AG20443 (cell line): Measurements from ENCODE around the gene CDC42EP5.
A peak's percentile ranks its signal among the peaks of the same experiment; 100 is the strongest.

ENCODE experiments used
- DNase-seq: peaks from one replicate; pipeline ENCODE4 v3.0.0; 2012; ENCODE audit warnings: low spot score, mixed read lengths

CDC42EP5 gene

GRCh38 chr19:54426291-54426931, 46.7 kb downstream of the CDC42EP5 start:
- peak; percentile 8 for DNase-seq

DNA sequence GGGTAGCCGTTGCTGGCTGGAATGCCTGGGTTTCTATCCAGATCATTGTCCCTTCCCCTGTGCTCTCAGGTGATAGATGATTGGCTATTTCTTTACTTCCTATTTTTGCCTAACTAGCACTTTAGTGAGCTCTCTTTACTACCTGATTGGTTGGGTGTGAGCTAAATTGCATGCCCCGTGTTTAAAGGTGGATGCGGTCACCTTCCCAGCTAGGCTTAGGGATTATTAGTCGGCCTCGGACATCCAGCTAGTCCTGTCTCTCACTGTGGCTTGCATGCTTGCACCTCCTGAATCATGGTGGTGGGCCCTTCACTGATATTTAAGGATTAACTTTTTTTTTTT, 47.7 kb downstream of the CDC42EP5 start:
- no peak for DNase-seq

DNA sequence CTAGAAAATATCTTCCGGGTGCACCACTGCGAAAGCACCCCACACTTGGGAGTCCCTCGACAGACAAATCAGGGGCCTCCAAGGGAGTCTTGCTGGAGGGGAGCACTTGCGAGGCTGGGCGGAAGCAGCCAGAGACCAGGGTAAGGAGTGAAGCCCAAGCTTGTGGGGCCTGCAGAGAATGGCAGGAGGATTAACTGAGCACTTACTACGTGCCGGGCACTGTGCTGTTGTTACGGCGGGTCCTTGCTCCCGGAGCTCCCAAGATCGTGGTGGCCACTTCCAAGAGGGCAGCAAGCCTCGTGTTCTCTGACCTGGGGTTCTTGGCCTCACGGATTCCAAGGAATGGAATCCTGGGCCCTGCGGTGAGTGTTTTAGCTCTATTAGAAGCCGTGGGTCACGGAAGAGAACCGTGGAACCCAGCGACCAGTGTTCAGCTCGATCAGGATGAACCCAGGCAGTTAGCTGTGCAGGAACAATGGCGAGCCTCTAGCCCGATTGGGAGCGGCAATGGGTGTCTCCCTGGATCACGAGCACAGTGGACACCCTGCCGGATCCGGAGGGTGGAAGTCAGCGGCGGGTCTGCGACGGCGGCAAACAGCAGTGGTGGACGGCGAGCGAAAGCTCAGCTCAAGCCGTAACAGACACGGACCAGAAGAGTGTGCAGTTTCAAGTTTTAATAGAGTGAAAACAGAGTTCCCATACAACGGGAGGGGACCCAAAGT, 48.3 kb downstream of the CDC42EP5 start:
- DNase-seq = no peak

GRCh38 chr19:54424201-54424600, 48.9 kb downstream of the CDC42EP5 start:
- no peak for DNase-seq

DNA sequence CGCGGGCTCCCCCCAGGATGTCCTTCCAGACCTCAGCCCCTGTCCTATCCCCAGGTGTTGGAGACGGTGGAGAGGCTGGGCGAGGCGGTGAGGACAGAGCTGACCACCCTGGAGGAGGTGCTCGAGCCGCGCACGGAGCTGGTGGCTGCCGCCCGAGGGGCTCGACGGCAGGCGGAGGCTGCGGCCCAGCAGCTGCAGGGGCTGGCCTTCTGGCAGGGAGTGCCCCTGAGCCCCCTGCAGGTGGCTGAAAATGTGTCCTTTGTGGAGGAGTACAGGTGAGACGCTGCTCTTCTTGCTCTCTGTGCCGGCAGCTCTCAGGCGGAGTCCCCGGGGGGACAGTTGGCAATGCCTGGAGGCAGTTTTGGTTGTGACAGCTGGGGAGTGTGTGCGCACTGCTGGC, 51.0 kb downstream of the CDC42EP5 start:
- peak; percentile 7 for DNase-seq

DNA sequence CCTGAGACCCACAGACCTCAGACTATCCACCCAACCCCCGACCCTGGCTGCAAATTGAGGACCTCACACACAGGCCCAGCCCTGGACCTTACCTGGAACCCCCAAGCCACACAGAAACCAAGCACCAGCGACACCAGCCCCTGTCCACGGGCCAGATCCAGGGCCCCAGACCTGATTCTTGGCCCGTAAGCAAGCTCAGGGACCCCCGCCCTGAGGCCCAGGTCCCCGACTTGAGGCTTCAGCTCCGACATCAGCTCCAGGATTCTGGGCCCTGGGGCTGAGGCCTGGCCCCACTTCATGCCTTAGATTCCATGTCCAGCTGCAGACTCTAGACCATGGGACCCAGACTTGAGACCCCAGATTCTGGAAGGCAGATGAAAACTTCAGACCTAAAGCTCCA, 51.6 kb downstream of the CDC42EP5 start:
- peak; percentile 5 for DNase-seq

DNA sequence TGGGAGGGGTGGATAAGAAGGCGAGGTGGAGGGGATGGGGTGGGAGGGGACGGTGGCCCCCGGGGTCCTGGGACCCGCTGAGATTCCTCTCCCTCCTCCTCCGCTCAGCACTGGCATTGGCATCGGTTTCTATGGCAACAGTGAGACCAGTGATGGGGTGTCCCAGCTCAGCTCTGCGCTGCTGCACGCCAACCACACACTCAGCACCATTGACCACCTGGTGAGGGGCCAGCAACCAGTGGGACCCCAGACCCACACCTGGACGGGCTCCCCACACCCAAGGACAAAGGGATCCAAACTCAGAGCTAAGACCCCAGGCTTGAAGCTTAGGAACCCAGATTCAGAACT, 52.0 kb downstream of the CDC42EP5 start:
- DNase-seq = no peak

DNA sequence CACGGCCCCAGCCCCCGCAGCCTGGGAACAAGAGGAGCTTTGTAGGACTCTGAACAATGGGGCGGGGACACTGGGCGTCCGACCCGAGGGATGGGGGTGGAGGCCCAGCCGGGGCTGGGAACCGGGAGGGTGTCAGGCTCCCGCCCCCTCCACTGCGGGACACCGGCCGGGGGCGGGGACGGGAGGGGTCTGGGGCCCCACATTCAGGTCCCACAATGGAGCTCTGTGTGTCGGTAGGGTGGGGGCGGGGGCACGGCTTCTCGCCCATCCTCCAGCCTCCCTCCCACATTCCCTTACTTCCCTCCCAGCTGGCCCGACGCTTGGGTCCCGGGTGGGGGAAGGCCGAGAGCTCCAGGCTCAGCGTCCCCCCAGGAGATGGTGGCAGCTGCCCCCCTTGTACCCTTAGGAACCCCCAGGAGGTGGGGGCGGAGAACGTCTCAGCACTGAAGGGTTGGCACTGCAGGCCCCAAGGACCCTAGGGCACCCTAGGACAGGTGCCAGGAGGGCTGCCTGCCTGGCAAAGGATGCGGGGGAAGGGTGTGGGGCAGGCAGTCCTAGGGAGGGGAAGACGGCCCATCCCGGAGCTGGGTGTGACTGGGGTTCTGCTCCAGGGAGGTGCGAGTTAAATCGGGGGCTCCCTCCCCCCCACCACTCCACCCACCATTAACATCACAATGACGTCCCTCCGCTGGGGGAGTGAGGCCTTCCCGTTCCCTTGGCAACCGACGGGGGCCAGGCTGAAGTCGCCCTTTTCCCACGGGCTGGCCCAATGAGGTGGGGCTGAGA, 52.5 kb downstream of the CDC42EP5 start:
- DNase-seq = peak; percentile 37

DNA sequence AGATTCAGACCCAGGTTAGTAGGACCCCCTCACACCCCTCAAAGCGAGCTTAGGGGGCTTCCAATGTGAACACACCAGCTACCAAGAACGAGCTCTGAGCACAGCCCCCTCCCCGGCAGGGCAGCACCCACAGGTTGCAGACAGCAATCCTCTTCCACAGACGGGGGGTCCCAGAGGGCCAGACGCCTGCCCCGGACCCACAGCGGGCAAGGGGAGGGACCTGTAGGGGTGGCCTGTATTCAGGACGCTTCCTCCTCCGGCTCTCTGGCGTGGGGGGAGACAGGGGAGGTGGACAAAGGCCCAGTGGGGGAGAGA, 53.1 kb downstream of the CDC42EP5 start:
- DNase-seq = peak; percentile 15

- DNase-seq = peak; percentile 6
Measured at GRCh38 chr19:54418930-54419800, 53.9 kb downstream of the CDC42EP5 start.

DNA sequence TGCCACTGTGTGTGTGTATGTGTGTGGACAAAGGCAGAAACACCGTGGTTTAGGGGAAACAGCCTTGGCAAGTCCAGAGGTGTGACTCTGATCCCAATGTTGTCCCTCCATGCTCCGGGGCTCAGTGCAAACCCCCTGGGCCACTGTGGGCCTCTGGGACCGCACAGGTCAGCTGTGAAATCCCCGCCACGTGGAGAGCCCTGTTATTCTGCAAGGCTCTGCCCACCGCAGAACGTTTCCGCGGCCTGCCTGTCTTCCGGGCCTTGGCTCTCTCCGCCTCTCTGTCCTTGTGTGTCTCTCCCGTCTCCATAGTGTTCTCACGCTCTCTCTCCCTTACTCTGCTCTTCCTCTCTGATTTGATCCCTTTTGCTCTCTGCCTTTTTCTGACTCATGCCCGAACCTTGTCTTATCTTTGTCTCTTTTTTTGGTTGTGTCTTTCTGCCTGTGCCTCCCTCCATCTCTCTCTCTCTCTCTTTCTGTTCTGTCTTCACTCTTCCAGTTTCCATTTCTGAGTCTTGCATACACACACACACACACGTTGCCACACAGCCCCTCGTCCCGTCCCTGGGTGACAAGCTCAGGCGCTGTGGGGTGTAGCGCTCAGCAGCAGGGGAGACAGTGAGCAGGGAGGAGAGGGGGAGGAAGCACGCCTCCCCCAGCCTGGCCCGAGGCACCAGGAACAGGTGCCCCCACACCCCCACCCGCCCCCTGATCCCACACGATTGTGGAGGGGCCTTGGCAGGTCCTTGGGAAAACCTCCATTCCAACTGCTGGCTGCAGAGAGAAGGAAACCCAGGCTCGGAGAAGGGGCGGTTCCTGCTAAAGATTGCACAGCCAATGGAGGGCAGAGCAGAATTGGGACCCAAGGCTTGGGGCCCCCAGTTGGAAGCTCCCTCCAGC, 54.8 kb downstream of the CDC42EP5 start:
- peak; percentile 58 for DNase-seq

GRCh38 chr19:54416695-54417491, 56.2 kb downstream of the CDC42EP5 start:
- peak; percentile 16 for DNase-seq

DNA sequence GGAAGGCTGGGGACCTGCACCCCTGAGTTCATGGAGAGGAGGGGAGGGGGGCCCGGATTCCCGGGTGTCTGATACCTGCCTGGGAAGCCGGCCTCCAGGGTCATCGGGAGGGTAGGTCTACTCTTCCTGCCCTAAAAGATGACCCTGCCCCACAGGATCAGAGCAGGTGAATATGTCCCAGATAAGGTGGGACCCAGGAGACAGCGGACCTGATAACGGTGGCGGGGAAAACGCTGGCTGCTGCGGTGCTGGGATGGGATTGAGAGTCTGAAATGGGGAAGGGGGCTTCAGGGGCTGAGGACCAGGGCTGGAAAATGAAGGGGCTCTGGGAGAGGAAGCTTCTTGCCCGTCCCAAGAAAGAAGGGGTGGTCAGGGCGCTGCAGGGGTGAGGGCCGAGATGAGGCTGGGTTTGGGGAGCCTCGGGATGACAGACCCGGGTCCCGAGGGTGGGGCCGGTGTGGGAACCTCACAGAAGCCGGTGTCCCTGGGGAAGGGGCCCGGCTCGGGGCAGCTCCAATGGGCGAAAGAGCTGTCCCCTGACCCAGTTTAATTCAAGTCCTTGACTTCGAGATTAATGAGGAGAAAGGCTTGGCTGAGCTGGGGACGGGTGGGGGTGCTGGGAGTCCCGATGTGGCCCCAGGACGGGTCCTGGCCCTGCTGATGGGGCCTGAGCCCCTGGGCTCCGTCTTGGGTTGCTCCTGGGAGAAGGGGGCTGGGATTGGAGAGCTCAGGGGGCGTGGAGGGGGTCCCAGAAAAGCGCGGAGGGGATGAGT, 57.0 kb downstream of the CDC42EP5 start:
- peak; percentile 9 for DNase-seq

DNA sequence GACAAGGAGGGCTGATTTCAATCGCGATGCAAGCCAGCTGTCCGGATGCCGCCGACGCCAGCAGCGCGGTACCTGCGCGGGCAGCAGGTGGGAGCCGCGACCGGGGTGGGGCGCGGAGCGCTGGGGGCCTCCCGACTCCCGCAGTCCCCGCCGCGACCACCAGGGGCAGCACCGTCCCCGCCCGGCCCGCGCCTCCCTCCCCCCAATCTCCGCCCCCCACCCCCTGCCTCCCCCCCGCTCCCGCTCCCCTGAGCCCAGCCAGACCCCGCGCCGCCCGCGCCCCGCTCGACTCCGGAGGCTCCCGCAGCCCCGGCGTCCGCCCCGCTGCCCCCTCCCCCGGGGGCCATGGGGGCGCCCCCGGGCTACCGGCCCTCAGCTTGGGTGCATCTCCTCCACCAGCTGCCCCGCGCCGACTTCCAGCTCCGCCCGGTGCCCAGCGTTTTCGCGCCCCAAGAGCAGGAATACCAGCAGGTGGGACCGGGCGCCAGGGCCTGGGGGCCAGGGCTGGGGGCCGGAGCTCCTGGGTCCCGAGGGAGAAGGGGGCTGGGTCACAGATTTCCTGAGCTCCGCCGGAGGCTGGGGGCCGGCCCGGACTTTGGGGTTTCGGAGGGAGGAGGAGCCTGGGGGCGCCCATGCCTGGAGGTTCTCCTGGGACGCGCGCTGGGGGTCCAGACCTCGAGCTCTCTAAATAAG, 57.7 kb downstream of the CDC42EP5 start, which contains the start of gene TTYH1:
TSS of gene TTYH1 (plus strand) at position 257 of the 693 bp plus-strand sequence. CDS start at position 346, 89 bp downstream.
- peak; percentile 34 for DNase-seq
